ENCODE results near the gene TST. TPM values are rescaled to one million over a fixed set of nuclear protein-coding genes. Genes with fewer than 3 reads are reported as not detected.

Gene TST
- polyA plus RNA-seq, 1 experiment: 26.3 TPM

GRCh38 chr22:37053310-37054055 lies 34.2 kb upstream of the TST start:
- Histone ChIP-seq H3K27ac (ENCODE audit: low read depth, low read length) (no peak overlapping the region), H3K4me3 (ENCODE audit: low read depth, low read length) (no peak overlapping the region), H3K9me3 (ENCODE audit: control insufficient read depth, insufficient read depth, low read length) (no peaks in the 10 kb centered on the region; the same call in 1 of the 2 replicates), H3K27me3 (ENCODE audit: control insufficient read depth, insufficient read depth, low read length) (no peaks in the 10 kb centered on the region)
- ChIA-PET CTCF (no interaction called here), POLR2A (no interaction called here)
- no peak for DNase-seq (ENCODE audit: low read depth, low spot score)
- no peak for TF ChIP-seq CTCF (IDR thresholded peaks at IDR 0.05; ENCODE audit: low read depth, low read length)

GRCh38 chr22:37052386-37053309 lies 33.4 kb upstream of the TST start:
- no peak for DNase-seq (ENCODE audit: low read depth, low spot score)
- H3K9me3 ChIP-seq (ENCODE audit: control insufficient read depth, insufficient read depth, low read length): no peaks in the 10 kb centered on the region; the same call in 1 of the 2 replicates
- ChIA-PET POLR2A (interaction anchor here (0.6 kb wide), 1 partner anchor 38 kb away, joined by 4 read pairs; no protein-coding TSS in a partner anchor), CTCF (interaction anchor here (0.6 to 2.2 kb wide), 3 partner anchors 10 to 209 kb away, joined by 3 to 10 read pairs (median 4); no protein-coding TSS in a partner anchor)
- no peak overlapping the region for H3K27ac ChIP-seq (ENCODE audit: low read depth, low read length)
- no peak for TF ChIP-seq CTCF (IDR thresholded peaks at IDR 0.05; ENCODE audit: low read depth, low read length)
- peak overlapping the region; percentile 74 for H3K4me3 ChIP-seq (ENCODE audit: low read depth, low read length)
- H3K27me3 ChIP-seq (ENCODE audit: control insufficient read depth, insufficient read depth, low read length): no peaks in the 10 kb centered on the region

GRCh38 chr22:37051391-37052385 lies 32.4 kb upstream of the TST start, which contains the start of gene KCTD17:
KCTD17 (plus strand) TSS chr22:37051742; CDS start chr22:37051761, 19 bp downstream.
- no peak for DNase-seq (ENCODE audit: low read depth, low spot score)
- no peak within 1 kb of the TSS for H3K27ac ChIP-seq (ENCODE audit: low read depth, low read length)
- no peaks in the 10 kb centered on the region for H3K9me3 ChIP-seq (ENCODE audit: control insufficient read depth, insufficient read depth, low read length)
- ChIA-PET POLR2A (interaction anchor here (0.6 to 0.9 kb wide), 2 partner anchors 33 to 39 kb away, joined by 3 to 4 read pairs; partner anchors contain the start of gene TST), CTCF (interaction anchor here (0.6 to 2.2 kb wide), 3 partner anchors 9 to 210 kb away, joined by 3 to 10 read pairs (median 4); no protein-coding TSS in a partner anchor)
- no peaks in the 10 kb centered on the region for H3K27me3 ChIP-seq (ENCODE audit: control insufficient read depth, insufficient read depth, low read length)
- TF ChIP-seq CTCF (IDR thresholded peaks at IDR 0.05; ENCODE audit: low read depth, low read length): no peak
- H3K4me3 ChIP-seq (ENCODE audit: low read depth, low read length): peak within 1 kb of the TSS; percentile 74

GRCh38 chr22:37050913-37051312 lies 31.7 kb upstream of the TST start:
- H3K27ac ChIP-seq (ENCODE audit: low read depth, low read length): no peak overlapping the region
- H3K27me3 ChIP-seq (ENCODE audit: control insufficient read depth, insufficient read depth, low read length): no peaks in the 10 kb centered on the region
- DNase-seq (ENCODE audit: low read depth, low spot score): no peak
- H3K4me3 ChIP-seq (ENCODE audit: low read depth, low read length): no peak overlapping the region
- CTCF ChIA-PET: interaction anchor here (2.2 kb wide), 1 partner anchor 149 kb away, joined by 10 read pairs; no protein-coding TSS in a partner anchor
- POLR2A ChIA-PET: interaction anchor here (0.9 kb wide), 1 partner anchor 32 kb away, joined by 3 read pairs; the partner anchor contains the start of gene TST
- TF ChIP-seq CTCF (IDR thresholded peaks at IDR 0.05; ENCODE audit: low read depth, low read length): no peak
- H3K9me3 ChIP-seq (ENCODE audit: control insufficient read depth, insufficient read depth, low read length): no peaks in the 10 kb centered on the region

Measured in AG04450 (cell line).